MM.1S (cell line): ENCODE measurements around the gene ZNF35.

Source experiments
- EZH2 ChIP-seq: fragments of 300-600 bp; sonication (generic); optimal IDR thresholded peaks from 2 replicates; pipeline ENCODE3; 2017; ENCODE audit warnings: low read depth, mild to moderate bottlenecking, antibody characterized with exemption, low read length, mixed read lengths
- TF ChIP-seq, protein P1 (sequence below): fragments of 300-600 bp; sonication (generic); IDR thresholded peaks from 2 replicates; pipeline ENCODE4 v1.5.1; 2016; ENCODE audit warnings: antibody characterized with exemption, low read length, mixed read lengths

DNA sequence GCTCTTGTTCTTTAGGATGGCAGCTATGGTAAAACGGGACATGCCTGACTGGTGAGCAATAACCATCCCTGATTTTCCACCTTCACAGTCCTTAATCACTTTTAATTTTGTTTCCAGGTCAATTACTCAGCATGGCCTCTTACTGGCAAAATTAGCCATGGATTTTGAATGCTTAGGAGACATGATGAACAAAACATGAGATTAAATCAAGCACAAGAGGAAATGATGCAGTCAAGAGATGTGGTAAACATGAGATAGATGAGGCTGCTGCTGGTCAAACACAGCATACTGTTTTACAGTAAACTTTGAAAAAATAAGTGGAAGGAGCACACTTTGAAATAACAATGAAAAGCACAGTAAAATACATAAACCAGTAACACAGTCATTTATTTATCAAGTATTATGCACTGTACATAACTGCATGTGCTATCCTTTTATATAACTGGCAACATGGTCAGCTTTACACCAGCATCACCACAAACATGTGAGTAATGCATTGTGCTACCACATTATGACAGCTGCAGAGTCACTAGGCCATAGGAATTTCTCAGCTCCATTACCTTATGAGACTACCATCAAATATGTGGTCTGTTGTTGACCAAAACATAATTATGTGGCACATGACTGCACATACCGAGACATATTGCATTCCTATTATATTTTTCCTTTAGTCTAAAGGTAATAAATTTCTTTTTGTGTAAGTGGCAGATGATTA, 33.8 kb downstream of the ZNF35 start:
- no peak for TF ChIP-seq EZH2
- TF ChIP-seq, protein P1, sequence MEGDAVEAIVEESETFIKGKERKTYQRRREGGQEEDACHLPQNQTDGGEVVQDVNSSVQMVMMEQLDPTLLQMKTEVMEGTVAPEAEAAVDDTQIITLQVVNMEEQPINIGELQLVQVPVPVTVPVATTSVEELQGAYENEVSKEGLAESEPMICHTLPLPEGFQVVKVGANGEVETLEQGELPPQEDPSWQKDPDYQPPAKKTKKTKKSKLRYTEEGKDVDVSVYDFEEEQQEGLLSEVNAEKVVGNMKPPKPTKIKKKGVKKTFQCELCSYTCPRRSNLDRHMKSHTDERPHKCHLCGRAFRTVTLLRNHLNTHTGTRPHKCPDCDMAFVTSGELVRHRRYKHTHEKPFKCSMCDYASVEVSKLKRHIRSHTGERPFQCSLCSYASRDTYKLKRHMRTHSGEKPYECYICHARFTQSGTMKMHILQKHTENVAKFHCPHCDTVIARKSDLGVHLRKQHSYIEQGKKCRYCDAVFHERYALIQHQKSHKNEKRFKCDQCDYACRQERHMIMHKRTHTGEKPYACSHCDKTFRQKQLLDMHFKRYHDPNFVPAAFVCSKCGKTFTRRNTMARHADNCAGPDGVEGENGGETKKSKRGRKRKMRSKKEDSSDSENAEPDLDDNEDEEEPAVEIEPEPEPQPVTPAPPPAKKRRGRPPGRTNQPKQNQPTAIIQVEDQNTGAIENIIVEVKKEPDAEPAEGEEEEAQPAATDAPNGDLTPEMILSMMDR: no peak
